ENCODE data around the gene KDM2A. TPM values are rescaled to one million over a fixed set of nuclear protein-coding genes. Genes with fewer than 3 reads are reported as not detected.

KDM2A gene
- total RNA-seq, 1 donor from 2014 or later: 62.9 TPM

DNA sequence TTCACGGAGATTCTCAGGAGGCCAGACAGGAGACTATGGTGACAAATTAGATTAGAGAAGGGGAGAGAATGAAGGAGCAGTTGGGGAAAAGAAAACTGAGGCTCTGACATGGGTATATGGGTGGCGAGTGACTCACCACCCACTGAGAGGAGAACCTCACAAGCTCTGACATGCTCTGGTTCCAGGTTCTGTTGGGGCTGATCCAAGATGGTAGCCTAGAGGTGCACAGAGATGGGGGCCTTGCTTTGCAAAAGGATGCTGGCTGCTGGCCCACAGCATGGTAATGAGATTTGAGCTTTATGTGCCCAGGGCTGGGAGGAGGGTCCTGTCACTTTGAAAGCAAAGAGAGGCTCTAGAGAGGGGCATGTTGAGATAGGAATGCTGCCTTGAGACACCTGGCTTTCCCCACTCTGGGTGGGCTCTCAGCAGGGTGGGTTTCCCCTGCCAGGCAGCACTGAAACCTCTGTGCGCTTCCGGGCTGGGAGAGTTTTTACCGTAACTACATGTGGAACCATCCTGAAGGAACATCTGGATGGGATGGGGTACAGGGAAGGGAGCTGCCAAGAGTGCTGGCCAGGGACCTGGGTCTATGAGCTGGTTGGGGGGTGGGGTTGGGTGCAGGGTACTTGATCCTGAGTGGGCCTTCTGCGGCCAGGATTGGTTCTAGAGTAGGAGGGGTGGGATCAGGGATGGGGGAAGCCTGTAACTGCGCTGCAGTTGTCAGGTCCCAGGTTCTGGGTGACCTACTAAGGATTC is 146.0 kb downstream of the KDM2A start:
- TF ChIP-seq, protein P1, sequence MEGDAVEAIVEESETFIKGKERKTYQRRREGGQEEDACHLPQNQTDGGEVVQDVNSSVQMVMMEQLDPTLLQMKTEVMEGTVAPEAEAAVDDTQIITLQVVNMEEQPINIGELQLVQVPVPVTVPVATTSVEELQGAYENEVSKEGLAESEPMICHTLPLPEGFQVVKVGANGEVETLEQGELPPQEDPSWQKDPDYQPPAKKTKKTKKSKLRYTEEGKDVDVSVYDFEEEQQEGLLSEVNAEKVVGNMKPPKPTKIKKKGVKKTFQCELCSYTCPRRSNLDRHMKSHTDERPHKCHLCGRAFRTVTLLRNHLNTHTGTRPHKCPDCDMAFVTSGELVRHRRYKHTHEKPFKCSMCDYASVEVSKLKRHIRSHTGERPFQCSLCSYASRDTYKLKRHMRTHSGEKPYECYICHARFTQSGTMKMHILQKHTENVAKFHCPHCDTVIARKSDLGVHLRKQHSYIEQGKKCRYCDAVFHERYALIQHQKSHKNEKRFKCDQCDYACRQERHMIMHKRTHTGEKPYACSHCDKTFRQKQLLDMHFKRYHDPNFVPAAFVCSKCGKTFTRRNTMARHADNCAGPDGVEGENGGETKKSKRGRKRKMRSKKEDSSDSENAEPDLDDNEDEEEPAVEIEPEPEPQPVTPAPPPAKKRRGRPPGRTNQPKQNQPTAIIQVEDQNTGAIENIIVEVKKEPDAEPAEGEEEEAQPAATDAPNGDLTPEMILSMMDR (IDR thresholded peaks at IDR 0.05): no peak
- DNase-seq (ENCODE audit: extremely low spot score, unreplicated experiment): no peak
- Mint-ChIP-seq H3K4me1 (ENCODE audit: unreplicated experiment) (peaks cover 45% of the 10 kb centered on the region), H3K9me3 (ENCODE audit: unreplicated experiment) (no peaks in the 10 kb centered on the region), H3K27ac (ENCODE audit: unreplicated experiment) (peak overlapping the region; percentile 48), H3K36me3 (ENCODE audit: unreplicated experiment) (no peaks in the 10 kb centered on the region), H3K4me3 (ENCODE audit: unreplicated experiment) (peak overlapping the region; percentile 60), H3K27me3 (ENCODE audit: unreplicated experiment) (no peaks in the 10 kb centered on the region)

- TF ChIP-seq, protein P1 (IDR thresholded peaks at IDR 0.05): peak; percentile 77
- Mint-ChIP-seq H3K27me3 (ENCODE audit: unreplicated experiment) (no peaks in the 10 kb centered on the region), H3K4me1 (ENCODE audit: unreplicated experiment) (peaks cover 52% of the 10 kb centered on the region), H3K9me3 (ENCODE audit: unreplicated experiment) (no peaks in the 10 kb centered on the region), H3K36me3 (ENCODE audit: unreplicated experiment) (no peaks in the 10 kb centered on the region), H3K4me3 (ENCODE audit: unreplicated experiment) (peak overlapping the region; percentile 72), H3K27ac (ENCODE audit: unreplicated experiment) (peak overlapping the region; percentile 78)
- DNase-seq (ENCODE audit: extremely low spot score, unreplicated experiment): peak; percentile 92
Measured at GRCh38 chr11:67265633-67266448, 146.8 kb downstream of the KDM2A start.

GRCh38 chr11:67266449-67267187 is 147.6 kb downstream of the KDM2A start, which contains the start of gene GRK2:
Gene GRK2 (plus strand): TSS chr11:67266473. CDS start chr11:67266700, 227 bp downstream.
- Mint-ChIP-seq H3K27ac (ENCODE audit: unreplicated experiment) (peak within 1 kb of the TSS; percentile 78), H3K27me3 (ENCODE audit: unreplicated experiment) (no peaks in the 10 kb centered on the region), H3K36me3 (ENCODE audit: unreplicated experiment) (no peaks in the 10 kb centered on the region), H3K4me3 (ENCODE audit: unreplicated experiment) (peak within 1 kb of the TSS; percentile 90), H3K4me1 (ENCODE audit: unreplicated experiment) (peaks cover 54% of the 10 kb centered on the region), H3K9me3 (ENCODE audit: unreplicated experiment) (no peaks in the 10 kb centered on the region)
- TF ChIP-seq, protein P1 (IDR thresholded peaks at IDR 0.05): no peak
- no peak for DNase-seq (ENCODE audit: extremely low spot score, unreplicated experiment)

DNA sequence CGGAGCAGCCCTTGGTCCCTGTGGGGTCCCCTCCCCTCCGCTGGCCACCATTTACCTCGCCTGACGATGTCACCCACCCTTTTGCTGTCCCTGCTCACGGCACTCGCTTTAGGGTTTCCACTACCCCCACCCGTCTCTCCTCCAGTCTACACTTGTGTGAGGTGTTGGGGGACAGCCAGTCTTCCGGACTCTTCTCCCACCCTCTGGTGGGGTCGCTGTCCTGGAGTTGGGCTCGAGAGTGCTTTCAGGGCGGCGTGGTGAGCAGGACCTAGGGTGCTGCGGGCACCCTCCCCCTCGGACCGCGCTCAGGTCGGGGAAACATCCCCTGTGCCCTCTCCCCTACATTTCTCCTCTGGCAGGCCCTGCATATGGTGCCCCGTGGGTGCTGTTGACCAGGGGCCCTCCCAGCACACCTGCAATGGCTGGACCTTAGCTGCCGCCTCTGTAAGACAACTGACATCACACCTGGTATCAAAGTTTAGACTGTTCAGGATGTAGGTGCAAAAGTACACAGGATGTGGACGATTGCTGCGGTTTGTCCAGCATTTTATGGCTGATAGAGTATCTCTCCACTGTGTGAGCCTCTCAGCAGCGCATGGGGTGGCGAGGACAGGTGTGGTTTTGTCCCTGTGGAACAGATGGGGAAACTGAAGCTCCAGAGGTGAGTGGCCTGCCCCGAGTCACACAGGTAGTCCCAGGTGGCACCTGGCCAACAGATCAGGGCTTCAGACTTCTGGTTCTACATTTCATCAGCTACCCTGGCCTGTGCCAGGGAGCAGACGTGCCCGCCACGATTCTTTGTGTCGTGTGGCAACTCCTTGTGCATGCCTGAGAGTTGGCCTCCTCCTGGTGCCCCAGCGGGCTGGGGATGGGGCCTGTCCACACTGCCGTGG is 148.4 kb downstream of the KDM2A start:
- no peak for DNase-seq (ENCODE audit: extremely low spot score, unreplicated experiment)
- Mint-ChIP-seq H3K4me3 (ENCODE audit: unreplicated experiment) (peak overlapping the region; percentile 90), H3K9me3 (ENCODE audit: unreplicated experiment) (no peaks in the 10 kb centered on the region), H3K27me3 (ENCODE audit: unreplicated experiment) (no peaks in the 10 kb centered on the region), H3K4me1 (ENCODE audit: unreplicated experiment) (peaks cover 59% of the 10 kb centered on the region), H3K27ac (ENCODE audit: unreplicated experiment) (peak overlapping the region; percentile 77), H3K36me3 (ENCODE audit: unreplicated experiment) (no peaks in the 10 kb centered on the region)
- TF ChIP-seq, protein P1 (IDR thresholded peaks at IDR 0.05): no peak
